ENCODE data around the gene OR4D1.

DNA sequence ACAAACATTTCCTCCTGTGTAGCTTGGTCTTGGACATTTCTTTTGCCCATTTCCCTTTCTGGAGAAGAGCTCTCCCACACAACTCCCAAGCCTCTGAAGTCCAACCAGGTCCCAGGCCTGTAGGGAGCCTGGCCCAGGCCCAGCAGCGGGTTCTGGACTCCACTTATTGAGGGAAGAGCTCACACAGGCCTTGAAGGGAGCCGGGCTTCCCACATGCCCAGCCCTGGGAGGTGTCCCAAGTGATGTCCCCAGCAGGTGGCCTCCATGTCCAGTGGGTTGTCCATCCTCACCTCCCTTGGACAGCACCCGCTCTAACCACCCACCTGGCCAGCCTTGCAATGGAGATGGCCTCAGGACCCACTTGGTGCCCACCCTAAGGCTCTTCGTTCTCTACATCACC, 38.4 kb downstream of the OR4D1 start:
- TF ChIP-seq, protein P1, sequence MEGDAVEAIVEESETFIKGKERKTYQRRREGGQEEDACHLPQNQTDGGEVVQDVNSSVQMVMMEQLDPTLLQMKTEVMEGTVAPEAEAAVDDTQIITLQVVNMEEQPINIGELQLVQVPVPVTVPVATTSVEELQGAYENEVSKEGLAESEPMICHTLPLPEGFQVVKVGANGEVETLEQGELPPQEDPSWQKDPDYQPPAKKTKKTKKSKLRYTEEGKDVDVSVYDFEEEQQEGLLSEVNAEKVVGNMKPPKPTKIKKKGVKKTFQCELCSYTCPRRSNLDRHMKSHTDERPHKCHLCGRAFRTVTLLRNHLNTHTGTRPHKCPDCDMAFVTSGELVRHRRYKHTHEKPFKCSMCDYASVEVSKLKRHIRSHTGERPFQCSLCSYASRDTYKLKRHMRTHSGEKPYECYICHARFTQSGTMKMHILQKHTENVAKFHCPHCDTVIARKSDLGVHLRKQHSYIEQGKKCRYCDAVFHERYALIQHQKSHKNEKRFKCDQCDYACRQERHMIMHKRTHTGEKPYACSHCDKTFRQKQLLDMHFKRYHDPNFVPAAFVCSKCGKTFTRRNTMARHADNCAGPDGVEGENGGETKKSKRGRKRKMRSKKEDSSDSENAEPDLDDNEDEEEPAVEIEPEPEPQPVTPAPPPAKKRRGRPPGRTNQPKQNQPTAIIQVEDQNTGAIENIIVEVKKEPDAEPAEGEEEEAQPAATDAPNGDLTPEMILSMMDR (IDR thresholded peaks at IDR 0.05; ENCODE audit: control extremely low read depth in 1 of 3, insufficient read depth in 1 of 3, low read depth in 1 of 3, low read length in 3 of 3) = no peak
- TF ChIP-seq RAD21 (IDR thresholded peaks at IDR 0.05 in 1 of 2, conservative IDR thresholded peaks at IDR 0.05 in 1 of 2; ENCODE audit: low read depth in 2 of 2, low read length in 2 of 2) (no peak), POLR2A (IDR thresholded peaks at IDR 0.05; ENCODE audit: control extremely low read depth in 1 of 2, low read depth in 2 of 2, low read length in 2 of 2) (no peak), SRF (IDR thresholded peaks at IDR 0.05; ENCODE audit: low read depth, low read length) (no peak), MAFK (IDR thresholded peaks at IDR 0.05; ENCODE audit: low read depth, low read length) (no peak), RFX5 (IDR thresholded peaks at IDR 0.05; ENCODE audit: borderline replicate concordance, low read depth, low read length) (no peak), GABPA (IDR thresholded peaks at IDR 0.05; ENCODE audit: borderline replicate concordance, insufficient read depth, low read length) (no peak), CHD1 (IDR thresholded peaks at IDR 0.05; ENCODE audit: low read depth, low read length) (no peak), TAF7 (optimal IDR thresholded peaks at IDR 0.05; ENCODE audit: borderline replicate concordance, low read depth, low read length) (no peak)

All from H1 (cell line).